Measurements from ENCODE around the gene DNAH5. TPM values are rescaled to one million over a fixed set of nuclear protein-coding genes. Genes with fewer than 3 reads are reported as not detected.

The DNAH5 gene
- total and polyA plus RNA-seq, 2 donors (not counting 3 experiments of a cell fraction or from before 2014, with no cell fraction given) = 0.23 to 1.7 TPM

GRCh38 chr5:13643734-13644133, 300.8 kb downstream of the DNAH5 start:
- Histone ChIP-seq H4K20me1 (replicated peaks; ENCODE audit: control insufficient read depth, extremely low read depth, insufficient read depth, low read length) (no peaks in the 10 kb centered on the region), H3K9me3 (replicated peaks; ENCODE audit: control insufficient read depth, insufficient read depth, low read length) (no peaks in the 10 kb centered on the region), H3K27ac (ENCODE audit: insufficient read depth, low read depth, low read length) (no peak overlapping the region), H3K4me3 (replicated peaks in 1 of 3; ENCODE audit: insufficient read depth in 1 of 3, low read depth in 1 of 3, low read length in 3 of 3) (no peak overlapping the region), H3K4me2 (ENCODE audit: insufficient read depth, low read length) (no peak overlapping the region), H3K27me3 (ENCODE audit: control insufficient read depth in 2 of 2, insufficient read depth in 2 of 2, low read length in 2 of 2) (no peaks in the 10 kb centered on the region), H3K79me2 (ENCODE audit: control insufficient read depth, insufficient read depth, low read length) (no peaks in the 10 kb centered on the region), H3K4me1 (ENCODE audit: control insufficient read depth, extremely low read depth, insufficient read depth, low read length) (no peaks in the 10 kb centered on the region), H3K36me3 (ENCODE audit: control insufficient read depth in 2 of 2, extremely low read depth in 1 of 2, insufficient read depth in 2 of 2, low read length in 2 of 2) (no peaks in the 10 kb centered on the region), H2AFZ (ENCODE audit: low read depth, low read length) (no peak overlapping the region), H3K9me1 (replicated peaks; ENCODE audit: control insufficient read depth, extremely low read depth, insufficient read depth, low read length) (no peaks in the 10 kb centered on the region), H3K9ac (replicated peaks; ENCODE audit: extremely low read depth, insufficient read depth, low read length) (no peak overlapping the region)
- no TSS peak for BruUV-seq (replicated peaks)
- no peak for DNase-seq (ENCODE audit: low read depth, low spot score)
- intact Hi-C loops (cut with micrococcal nuclease) (no loop called here), dilution Hi-C loops (cut with MboI; ENCODE audit: extremely low pct_ligation_motif_present, low sequenced_read_pairs) (no loop called here)
- TF ChIP-seq FOS (IDR thresholded peaks at IDR 0.05; ENCODE audit: borderline replicate concordance, insufficient read depth, low read length) (no peak), JUN (IDR thresholded peaks at IDR 0.05; ENCODE audit: borderline replicate concordance, insufficient read depth, insufficient read length, low read depth) (no peak), MYC (IDR thresholded peaks at IDR 0.05; ENCODE audit: low read depth, low read length) (no peak), POLR2A (IDR thresholded peaks at IDR 0.05; ENCODE audit: low read depth, low read length) (no peak), GATA2 (IDR thresholded peaks at IDR 0.05; ENCODE audit: insufficient read depth, insufficient read length, low read depth, low read length) (no peak), EZH2 (IDR thresholded peaks at IDR 0.05; ENCODE audit: borderline replicate concordance, low read depth, low read length, severe bottlenecking) (no peak), MAX (IDR thresholded peaks at IDR 0.05; ENCODE audit: insufficient read depth, insufficient read length) (no peak), CTCF (IDR thresholded peaks at IDR 0.05; ENCODE audit: extremely low read depth in 1 of 2, insufficient read depth in 1 of 2, low read depth in 1 of 2, low read length in 2 of 2) (no peak), POLR2AphosphoS5 (IDR thresholded peaks at IDR 0.05; ENCODE audit: insufficient read depth, low read depth, low read length) (no peak)
- FAIRE-seq = no peak
- CTCF ChIA-PET = interaction anchor here (0.8 kb wide), 1 partner anchor 9 kb away, joined by 3 read pairs; no protein-coding TSS in a partner anchor
- POLR2A ChIA-PET = no interaction called here

Measured in endothelial cell of umbilical vein (primary cell).